Jurkat, Clone E6-1 (cell line): ENCODE results near the gene EYA4.

Experiments
- DNase-seq: peaks from one replicate; pipeline ENCODE4 v3.0.0-alpha.2; 2011; ENCODE audit warnings: low read depth, low spot score
- H3K4me3 ChIP-seq: 2 replicates; pipeline ENCODE4 v1.5.1; 2011; ENCODE audit warnings: mild to moderate bottlenecking, low read length, control low read depth, moderate library complexity

Gene EYA4

DNA sequence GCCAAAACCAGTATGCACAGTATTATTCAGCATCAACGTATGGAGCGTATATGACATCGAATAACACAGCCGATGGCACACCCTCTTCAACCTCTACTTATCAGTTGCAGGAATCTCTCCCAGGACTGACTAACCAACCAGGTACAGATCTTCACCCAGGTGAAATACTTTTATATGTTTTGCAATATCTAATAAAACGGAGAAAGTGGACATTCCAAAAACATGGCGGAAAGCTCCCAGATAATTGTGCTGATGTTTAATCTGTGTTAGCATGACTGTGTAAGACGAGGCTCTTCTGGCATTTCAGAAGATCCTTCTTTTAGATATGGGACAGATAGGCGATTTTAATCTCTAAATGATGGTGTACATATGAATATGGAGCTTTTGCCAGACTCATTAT is 227.4 kb downstream of the EYA4 start:
- no peak overlapping the region for H3K4me3 ChIP-seq
- no peak for DNase-seq

DNA sequence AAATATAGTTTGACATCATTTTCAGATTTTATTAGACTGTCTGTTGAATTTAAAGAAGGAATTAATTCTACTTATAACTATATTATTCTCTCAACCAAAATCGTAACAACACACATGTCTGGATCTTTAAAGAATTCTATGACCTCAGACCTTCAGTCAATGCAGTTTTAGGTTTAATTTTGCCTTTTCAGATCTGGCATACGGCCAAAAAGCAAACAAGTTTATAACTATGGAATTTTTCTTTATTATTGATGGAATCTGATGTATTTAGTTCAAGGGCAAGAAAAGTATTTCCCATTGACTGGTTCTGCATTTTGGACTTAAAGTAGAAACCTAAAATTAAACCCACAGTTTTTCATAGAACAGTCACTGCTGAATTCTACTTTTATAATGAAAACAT is 233.4 kb downstream of the EYA4 start:
- H3K4me3 ChIP-seq = no peak overlapping the region
- no peak for DNase-seq

DNA sequence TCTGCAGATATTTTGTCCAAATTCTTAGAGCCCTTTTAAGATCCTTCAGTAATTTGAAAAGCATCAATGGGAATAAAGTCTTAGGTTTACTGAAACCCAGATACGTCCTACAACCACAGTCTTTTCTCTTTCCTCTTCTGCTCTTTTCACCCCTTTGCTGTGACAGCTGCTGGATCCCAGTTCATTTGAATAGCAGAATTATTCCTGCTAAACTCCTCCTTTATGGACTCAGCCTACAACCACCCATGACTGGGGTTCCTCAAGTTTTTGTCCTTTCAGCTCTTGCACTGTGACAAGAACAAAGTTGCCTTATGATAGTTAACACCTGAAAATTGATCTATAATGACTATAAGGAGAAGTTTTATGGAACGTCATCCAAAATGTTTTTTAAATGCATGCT is 237.5 kb downstream of the EYA4 start:
- H3K4me3 ChIP-seq = no peak overlapping the region
- DNase-seq = no peak

DNA sequence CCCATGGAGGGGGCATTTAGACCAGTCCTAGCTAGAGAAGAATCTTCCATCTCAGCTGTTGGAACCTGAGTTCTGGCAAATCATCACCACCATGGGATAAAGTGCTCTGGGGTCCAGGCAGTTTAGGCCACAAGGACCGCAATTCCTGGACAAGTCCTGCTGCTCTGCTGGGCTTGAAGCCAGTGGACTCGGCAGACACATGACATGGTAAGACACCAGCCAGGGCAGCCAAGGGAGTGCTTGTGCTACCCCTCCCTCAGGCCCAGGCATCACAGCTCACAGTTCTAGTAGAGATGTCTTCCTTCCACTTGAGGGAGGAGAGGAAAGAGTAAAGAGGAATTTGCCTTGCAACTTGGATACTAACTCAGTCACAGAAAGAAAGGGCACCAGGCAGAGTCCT is 246.0 kb downstream of the EYA4 start:
- DNase-seq = no peak
- H3K4me3 ChIP-seq = no peak overlapping the region

DNA sequence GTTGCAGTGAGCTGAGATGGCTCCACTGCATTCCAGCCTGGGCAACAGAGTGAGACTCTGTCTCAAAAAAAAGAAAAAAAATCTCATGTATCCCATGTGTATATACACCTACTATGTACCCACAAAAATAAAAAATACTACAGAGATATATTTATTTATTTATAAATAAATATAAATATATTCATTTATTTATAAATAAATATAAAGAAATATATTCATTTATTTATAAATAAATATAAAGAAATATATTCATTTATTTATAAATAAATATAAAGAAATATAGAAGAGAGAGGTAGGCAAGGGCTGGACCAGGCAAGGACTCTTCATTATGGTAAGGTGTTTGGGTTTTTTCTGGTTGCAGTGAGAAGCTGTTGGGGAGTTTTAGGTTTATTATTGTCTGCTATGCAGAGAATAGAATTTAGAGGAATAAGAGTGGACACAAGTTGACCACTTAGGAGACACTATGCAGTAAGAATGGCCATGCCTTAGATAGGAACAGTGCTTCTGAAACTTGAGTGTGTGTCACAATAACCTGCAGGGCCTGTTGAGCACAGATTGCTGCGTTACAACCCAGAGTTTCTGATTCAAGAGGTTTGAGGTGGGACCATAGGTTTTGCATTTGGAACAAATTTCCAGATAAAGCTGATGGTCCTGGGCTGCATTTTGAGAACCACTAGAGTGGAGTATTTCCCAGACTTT is 254.2 kb downstream of the EYA4 start:
- no peak for DNase-seq
- H3K4me3 ChIP-seq = no peak overlapping the region

DNA sequence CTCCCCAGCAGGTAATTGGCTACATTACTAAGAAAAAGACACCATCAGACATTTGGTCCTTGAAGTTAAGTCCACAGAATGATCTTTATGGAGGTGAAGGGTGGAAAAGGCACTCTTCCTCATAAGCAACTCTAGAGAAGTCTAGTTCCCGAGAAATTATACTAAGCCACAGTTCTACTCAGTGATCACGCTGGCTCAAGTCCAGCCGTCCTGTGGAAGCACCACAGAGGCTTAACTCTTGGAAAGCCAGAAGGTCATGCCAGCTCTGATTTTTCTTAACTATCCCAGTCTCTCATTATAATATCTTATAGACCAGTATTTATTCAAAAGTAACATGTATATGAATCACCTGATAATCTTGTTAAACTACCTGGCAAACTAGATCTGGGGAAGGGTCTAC is 258.5 kb downstream of the EYA4 start:
- no peak for DNase-seq
- H3K4me3 ChIP-seq = no peak overlapping the region

DNA sequence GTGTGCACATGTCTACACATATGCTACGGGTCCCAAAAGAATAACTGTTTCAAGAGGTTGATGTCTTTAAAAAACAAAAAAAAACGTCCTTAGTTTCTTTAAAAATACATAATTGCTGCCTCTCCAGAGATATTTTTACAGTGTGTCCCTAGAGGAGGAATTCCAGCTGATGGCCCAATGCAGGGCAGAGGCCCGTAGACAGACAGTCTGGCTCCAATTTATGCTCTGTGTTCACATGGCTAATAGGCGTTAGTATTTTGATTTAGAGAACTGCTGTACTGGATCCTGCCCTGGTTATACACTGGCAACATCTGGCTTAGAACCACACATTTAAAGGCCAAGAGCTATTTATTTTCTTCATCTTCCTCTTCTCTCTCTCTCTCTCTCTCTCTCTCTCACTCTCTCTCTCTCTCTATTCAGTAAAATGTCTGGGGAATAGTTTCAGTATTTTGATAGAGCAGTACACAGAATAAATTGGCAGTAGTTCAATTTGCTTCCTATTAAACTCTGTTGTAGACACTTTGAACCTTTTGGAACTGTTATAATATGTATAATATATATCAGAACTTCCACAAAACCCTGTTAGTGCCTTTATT is 260.6 kb downstream of the EYA4 start:
- no peak overlapping the region for H3K4me3 ChIP-seq
- no peak for DNase-seq

DNA sequence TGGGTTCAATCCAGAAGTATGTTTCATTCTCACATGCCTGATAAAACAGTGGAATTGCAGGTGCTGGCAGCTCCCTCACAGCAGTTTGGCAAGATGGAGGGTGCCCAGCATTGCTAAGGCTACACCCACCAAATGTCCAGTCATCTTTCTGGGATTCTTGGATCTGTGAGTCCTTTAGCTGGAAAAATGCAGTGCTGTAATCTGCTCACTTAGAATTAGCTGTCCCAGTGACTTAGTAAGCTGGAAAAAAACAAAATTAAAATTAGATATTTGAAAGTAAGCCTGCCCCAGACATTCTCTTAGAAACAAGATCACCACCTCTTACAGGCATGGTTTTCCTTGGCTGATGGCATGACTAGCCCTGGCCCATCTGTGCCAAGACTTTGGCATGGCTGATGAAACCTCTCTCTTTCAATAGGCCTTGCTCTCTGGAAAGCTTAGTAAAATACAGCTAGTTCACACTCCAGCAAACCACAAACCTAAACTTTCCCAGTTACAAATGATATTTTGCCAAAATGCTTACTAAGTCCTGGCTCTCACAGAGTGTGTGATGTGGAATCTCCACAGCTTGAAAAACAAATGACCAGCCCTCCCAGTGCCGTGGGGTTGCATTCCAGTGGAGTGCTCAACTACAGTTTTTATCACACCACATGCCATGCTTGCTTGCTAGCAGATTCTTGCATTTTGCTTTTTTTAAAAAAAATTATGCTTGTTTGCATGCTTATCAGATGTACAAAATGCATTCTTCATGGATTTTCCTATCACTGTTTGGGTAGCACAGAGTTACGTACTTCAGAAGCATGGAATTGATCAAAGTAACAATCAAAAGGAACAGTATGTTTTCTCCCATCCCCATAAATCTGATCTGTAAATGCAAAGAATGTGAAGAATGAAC is 261.5 kb downstream of the EYA4 start:
- H3K4me3 ChIP-seq = no peak overlapping the region
- DNase-seq = no peak

DNA sequence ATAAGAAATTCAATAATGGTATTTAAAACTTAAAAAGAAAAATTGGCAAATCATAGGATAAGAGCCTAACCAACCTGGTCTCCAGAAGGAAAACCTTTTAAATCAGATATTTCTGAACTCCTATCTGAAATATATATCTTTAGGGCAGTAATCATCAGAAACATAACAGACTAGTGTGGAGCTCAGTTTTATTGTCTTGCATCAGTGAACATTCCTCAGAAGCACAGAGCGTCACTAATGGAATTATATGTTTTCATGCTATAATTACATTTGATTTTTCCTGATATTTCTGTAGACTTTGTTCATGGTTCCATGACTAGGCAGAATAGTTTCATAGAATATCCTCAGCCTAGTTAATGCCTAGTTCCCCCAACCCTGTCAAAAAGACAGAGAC is 262.2 kb downstream of the EYA4 start:
- H3K4me3 ChIP-seq = no peak overlapping the region
- no peak for DNase-seq

DNA sequence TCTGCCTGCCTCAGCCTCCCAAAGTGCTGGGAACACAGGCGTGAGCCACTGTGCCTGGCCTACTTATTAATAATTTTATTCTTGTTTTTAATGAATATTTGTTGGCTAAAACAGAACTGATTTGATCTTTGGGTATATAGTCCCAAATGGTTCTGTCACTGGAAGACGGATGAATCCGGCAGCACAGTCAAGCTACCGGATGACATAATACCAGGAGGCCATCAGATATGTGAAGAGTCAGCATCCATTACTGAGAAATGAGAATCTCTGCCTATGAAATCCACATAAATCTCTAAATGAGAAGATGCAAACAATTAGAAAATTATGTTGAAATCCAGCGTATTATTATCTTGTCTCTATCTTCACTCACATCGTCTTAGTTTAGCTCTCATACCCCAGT is 263.0 kb downstream of the EYA4 start:
- H3K4me3 ChIP-seq = no peak overlapping the region
- no peak for DNase-seq

DNA sequence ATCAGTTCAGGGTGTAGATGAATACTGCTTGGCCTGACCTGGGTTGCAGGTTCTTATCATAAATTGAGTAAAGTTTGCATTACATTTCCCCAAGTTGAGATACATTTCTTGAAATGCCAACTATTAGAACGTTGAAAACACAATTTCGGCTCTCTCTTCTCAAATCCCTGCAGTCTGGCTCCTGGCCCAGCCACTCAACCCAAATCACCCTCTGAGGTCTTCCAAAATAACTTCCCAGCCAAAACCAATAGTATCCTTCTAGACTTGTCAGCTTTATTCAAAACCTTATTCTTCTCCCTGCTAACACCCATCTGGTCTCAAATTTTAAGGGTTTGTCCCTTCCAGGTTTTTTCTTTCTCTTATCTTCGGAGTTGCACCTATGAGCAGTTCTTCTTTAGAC is 263.6 kb downstream of the EYA4 start:
- H3K4me3 ChIP-seq = no peak overlapping the region
- no peak for DNase-seq

DNA sequence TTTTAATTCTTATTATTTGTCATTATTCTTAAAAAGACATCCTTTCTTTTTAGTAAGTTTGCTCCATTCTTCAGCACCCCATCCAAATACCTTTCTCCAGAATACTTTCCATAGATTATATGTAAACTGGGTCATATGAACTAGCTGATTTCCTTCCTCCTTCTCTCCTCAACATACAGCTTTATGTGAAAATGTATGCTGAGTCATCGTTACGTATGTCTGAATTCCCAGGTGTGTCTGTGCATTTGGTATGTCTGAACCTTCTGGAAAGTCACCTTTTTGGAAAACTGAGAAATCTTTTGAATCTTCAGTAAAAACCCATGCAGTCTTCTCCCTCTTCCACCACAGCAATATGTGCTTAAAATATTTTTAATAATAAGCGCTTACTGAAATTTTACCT is 264.5 kb downstream of the EYA4 start:
- DNase-seq = no peak
- H3K4me3 ChIP-seq = no peak overlapping the region

DNA sequence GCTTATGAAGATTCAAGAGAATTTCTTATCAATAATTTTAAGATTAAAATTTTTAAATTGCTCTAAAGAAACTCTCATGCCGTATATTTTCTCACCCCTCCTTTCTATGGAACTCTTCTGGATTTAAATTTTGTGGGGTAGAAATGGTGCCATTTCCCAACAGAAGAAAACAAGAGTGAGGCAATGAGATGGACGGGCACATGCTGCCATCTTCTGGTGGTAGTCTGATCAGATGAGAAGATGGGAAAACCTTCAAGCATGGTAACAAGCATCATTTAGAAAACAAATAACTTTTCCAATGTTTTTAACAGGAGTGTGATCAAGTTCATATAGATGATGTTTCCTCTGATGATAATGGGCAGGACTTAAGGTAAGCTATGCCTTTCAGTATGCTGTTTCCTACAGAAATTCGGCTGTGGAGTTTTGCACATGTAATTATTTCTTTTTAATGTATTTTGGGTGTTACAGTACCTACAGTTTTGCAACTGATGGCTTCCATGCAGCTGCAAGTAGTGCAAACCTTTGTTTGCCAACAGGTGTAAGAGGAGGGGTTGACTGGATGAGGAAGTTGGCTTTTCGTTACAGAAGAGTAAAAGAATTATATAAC is 271.4 kb downstream of the EYA4 start:
- peak; percentile 32 for DNase-seq
- no peak overlapping the region for H3K4me3 ChIP-seq

DNA sequence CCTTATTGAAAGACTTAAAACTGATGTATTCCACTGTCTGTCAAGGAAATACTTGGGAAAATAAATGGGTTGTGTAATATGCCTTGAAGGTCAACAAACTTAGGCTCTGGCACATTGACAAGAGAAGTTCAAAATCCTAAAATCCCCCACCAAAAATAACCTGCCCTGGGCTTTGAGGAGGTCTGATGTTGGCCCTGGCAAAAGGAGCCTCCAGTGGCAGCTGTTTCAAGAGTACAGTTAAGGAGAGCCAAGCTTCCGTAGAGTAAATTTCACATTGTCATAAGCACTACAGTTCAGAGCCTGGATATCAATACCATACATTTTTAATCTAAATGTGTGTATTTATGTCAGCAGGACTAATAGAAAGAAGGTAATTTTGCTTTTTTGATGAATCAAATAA is 282.7 kb downstream of the EYA4 start:
- DNase-seq = no peak
- no peak overlapping the region for H3K4me3 ChIP-seq

DNA sequence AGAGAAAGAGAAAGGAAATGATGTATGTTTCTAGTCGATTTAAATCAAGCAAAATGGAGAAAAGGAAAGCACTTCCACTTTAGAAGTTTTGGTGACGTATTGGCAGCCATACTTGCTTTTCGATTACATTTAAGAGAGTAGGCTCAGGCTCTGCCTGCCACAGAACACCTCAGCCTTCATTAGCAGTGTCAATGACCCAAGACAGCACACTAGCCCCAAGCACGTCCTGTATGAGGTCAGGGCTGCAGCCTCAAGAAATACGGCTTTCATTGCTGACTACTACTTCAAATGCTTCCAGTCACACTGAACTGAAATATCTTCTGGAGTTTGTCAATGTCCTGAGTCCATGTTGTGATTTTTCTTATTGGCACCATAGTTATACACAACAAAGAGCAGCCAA is 285.3 kb downstream of the EYA4 start:
- no peak overlapping the region for H3K4me3 ChIP-seq
- no peak for DNase-seq

DNA sequence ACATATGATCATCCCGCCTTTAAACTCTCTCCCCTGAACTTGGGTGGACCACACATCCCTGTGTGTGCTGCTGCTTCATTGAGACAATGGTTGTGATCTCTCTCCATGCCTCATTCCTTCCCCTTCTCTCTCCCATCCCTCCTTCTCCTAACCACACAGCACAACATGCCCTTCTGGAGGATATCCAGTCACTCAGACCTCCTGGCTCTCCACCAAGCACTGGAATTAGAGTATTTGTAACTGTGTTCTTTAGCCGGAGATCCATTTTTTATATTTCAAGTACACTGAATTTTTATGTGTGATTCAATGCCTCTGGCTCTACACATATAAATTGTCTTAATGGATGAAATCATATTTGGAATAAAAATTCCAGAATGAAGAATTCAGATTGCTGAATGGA is 287.4 kb downstream of the EYA4 start:
- H3K4me3 ChIP-seq = no peak overlapping the region
- DNase-seq = no peak

DNA sequence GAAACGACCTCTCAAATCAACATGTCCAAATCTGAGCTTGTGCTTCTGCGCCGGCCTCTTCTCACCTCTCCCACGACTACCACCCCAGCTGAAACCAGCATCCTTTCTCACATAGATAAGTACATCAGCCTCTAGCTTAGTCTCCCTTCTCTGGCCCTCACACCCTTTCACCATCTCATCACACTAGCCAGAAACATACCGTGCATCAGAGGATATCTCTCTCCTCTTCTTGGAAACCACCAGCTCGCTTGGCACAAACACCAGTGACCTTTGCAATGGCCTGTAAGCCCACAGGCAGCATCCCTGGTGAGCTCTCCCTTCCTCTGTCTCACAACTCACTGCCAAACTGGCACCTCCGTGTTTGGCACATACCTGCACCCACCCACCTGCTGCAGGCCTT is 291.8 kb downstream of the EYA4 start:
- H3K4me3 ChIP-seq = no peak overlapping the region
- DNase-seq = no peak

DNA sequence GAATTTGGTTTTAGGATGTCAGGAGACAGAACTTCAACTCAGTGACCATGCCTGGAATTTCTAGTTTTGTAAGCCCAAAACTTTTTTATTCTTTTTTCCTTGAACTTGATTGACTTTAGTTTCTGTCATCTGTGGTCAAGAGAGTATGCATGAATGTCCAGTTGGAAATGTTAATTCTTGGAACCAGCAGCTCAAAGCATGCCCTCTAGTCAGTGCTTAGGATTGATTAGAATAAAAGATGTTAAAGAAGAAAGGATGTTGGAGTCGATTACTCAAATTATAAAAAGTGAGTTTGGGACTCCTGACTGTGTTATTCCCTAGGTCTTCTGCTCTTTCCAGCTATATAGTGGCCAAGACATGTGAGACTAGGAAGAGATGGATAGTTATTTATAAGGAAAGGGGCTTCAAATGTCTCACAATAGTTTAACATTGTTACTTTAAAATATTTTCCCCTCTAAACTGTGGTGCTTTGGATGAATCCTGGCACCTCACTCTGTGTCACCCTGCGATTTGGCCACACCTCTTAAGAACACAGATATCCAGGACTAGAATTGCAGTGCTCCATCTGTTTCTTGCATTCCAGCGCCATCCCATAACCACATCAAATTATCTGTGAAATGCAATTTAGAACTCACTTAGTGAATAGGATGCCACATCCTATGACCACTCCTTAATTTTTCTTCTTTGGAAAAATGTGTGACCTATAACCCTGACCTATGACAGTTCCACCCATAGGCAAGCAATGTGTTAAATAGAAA is 298.5 kb downstream of the EYA4 start:
- no peak overlapping the region for H3K4me3 ChIP-seq
- no peak for DNase-seq

DNA sequence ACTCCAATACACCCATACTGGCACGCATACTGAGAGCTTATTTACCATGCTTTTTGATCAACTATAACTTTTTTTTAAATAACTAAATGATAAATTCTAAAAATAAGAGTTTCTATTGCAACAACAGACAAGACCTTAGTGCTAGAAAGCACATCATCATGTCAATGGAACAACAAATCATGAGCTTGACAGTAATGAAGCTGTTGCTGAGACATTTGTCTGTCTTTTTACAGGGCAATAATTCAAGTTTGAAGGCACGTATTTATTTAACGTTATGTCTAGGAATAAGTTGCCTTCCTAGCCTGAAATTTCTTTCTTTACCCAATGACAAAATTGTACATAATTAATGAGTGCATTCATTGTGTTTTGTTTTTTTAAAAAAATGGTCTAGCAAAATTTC is 299.2 kb downstream of the EYA4 start:
- DNase-seq = no peak
- H3K4me3 ChIP-seq = no peak overlapping the region
